ENCODE data around the gene HRAS.

GRCh38 chr11:576811-577610 lies 41.6 kb upstream of the HRAS start:
- TF ChIP-seq EZH2 (IDR thresholded peaks at IDR 0.05; ENCODE audit: insufficient read depth, poor library complexity, severe bottlenecking): no peak
- no peak for TF ChIP-seq EZH2phosphoT487 (IDR thresholded peaks at IDR 0.05; ENCODE audit: insufficient read depth, low read depth)

Measured in GM23248 (cell line).